Measurements from ENCODE around the gene EFCAB7. TPM values are rescaled to one million over a fixed set of nuclear protein-coding genes. Genes with fewer than 3 reads are reported as not detected.

The EFCAB7 gene, protein sequence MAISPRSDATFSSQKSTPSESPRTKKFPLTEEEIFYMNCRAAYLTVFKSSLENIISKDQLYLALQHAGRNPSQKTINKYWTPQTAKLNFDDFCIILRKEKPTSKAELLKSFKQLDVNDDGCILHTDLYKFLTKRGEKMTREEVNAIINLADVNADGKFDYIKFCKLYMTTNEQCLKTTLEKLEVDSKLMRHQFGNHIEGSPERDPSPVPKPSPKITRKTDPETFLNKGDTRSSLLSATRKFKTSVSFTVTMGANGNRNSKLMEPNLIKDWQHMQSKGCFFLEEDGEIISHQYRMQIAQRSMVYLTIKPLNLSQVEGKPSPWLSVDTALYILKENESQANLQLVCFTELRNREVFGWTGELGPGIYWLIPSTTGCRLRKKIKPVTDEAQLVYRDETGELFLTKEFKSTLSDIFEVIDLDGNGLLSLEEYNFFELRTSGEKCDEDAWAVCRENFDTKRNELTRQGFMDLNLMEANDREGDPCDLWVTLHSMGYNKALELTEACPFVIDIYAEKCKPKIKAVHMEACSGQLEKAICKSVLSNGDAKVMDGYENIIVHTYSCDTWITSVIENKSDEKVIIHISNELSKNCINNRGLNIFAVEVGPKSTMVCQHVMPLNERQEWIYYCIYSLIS
- polyA plus RNA-seq: 1 to 10 TPM; 1.1 to 8.5 (median 2.2) TPM
- long read RNA-seq, donor 1: 0 reads
- long read RNA-seq, donor 2, partial matches to known transcripts: 0 of 1 reads
- long read RNA-seq, donor 2, other reads (novel, unspliced or antisense): 0 of 1 reads
- long read RNA-seq, donor 3, partial matches to known transcripts: 0 of 1 reads
- long read RNA-seq, donor 3, other reads (novel, unspliced or antisense): 0 of 1 reads
- long read RNA-seq, donor 4: 0 reads
- long read RNA-seq, donor 5: 0 reads
- long read RNA-seq, donor 6: 0 reads
- long read RNA-seq, donor 7: 0 reads
- long read RNA-seq, donor 8: 0 reads
- long read RNA-seq, donor 9: 0 reads
- long read RNA-seq, donor 10, partial matches to known transcripts: 0 of 1 reads
- long read RNA-seq, donor 10, other reads (novel, unspliced or antisense): 0 of 1 reads

DNA sequence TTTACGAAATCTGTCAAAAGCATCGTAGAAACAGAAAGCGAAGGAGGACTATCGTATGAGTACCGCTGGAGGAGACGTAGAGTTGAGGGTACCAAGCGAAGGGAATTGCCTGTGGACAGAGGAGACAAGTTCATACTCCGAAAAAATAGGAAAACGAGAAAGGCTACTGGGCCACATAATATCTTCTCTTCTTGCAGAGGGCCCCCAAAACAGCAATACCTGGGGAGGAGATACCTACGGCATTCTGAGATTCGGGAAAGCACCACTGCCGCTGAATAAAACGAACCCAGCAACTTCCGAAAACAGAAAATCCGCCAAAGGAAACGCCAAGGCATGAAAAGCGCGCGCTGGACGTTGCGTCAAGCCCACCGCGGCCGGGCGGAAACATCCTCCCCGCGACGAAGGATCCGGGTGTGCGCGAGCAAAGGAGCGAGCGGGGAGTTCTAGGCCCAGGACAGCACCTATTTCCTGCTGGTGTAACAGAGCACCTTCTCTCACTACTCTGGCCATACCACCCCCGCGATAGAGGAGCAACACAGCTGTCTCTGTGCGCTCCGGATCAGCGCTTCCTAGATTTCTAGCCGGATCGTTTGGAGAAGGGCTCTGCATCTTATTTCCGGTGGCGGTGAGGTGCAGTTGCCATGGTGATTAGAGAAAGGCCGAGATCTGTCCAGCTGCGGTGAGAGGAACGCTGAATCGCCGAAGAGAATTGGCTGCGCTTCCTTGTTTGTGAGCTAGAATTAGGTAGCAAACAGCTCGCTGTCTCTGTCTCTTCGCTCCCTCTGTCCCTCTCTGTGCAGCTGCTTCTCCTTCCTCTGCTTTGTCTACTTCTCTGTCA, at the start of gene EFCAB7, which contains the start of gene ITGB3BP:
Gene EFCAB7, plus strand, starts transcription at position 635 of the 838 bp plus-strand sequence. CDS start 2,048 bp downstream, outside the sequence.
Gene ITGB3BP, minus strand, starts transcription at position 335 of the 838 bp plus-strand sequence. Its CDS starts 92 bp downstream, at position 243.
- Histone ChIP-seq H3K27me3 (ENCODE audit: control insufficient read depth in 3 of 3, insufficient read depth in 3 of 3, low read length in 3 of 3) (no peaks in the 10 kb centered on the region), H3K27ac (ENCODE audit: low read depth in 1 of 3, low read length in 2 of 3) (peak within 1 kb of the TSS; percentile 89 to 97 (median 93)), H3K9me3 (ENCODE audit: control insufficient read depth in 2 of 2, insufficient read depth in 1 of 2, low read depth in 1 of 2, low read length in 1 of 2) (no peaks in the 10 kb centered on the region), H3K4me1 (ENCODE audit: control insufficient read depth in 3 of 3, insufficient read depth in 2 of 3, low read depth in 1 of 3, low read length in 2 of 3) (peaks cover 0 to 8% (median 2%) of the 10 kb centered on the region in 3 donors), H3K4me3 (ENCODE audit: low read depth in 1 of 3, low read length in 3 of 3) (peak within 1 kb of the TSS; percentile 46 to 76 (median 69)), H3K36me3 (ENCODE audit: control insufficient read depth in 3 of 3, insufficient read depth in 2 of 3, low read depth in 1 of 3, low read length in 3 of 3) (no peaks in the 10 kb centered on the region)
- DNase-seq: peak; percentile 89 to 92
- no peak for FAIRE-seq
- 0% methylated on average over 50 of the region's 50 CpGs for WGBS, 3 donors

DNA sequence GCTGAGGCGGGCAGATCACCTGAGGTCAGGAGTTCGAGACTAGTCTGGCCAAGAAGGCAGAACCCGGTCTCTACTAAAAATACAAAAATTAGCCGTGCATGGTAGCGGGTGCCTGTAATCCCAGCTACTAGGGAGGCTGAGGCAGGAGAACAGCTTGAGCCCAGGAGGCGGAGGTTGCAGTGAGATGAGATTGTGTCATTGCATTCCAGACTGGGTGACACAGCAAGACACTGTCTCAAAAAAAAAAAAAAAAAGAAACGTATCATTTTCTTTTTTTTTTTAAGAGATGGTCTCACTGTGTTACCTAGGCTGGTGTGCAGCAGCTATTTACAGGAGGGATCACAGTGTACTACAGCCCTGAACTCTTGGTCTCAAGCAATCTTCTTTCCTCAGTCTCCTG, 47.6 kb upstream of the EFCAB7 start:
- Histone ChIP-seq H3K4me1 (ENCODE audit: control insufficient read depth in 3 of 3, insufficient read depth in 2 of 3, low read depth in 1 of 3, low read length in 2 of 3) (peaks cover 0 to 3% (median 0%) of the 10 kb centered on the region in 3 donors), H3K27me3 (ENCODE audit: control insufficient read depth in 3 of 3, insufficient read depth in 3 of 3, low read length in 3 of 3) (no peaks in the 10 kb centered on the region), H3K27ac (ENCODE audit: low read depth in 1 of 3, low read length in 2 of 3) (no peak overlapping the region), H3K36me3 (ENCODE audit: control insufficient read depth in 3 of 3, insufficient read depth in 2 of 3, low read depth in 1 of 3, low read length in 3 of 3) (no peaks in the 10 kb centered on the region), H3K9me3 (ENCODE audit: control insufficient read depth in 2 of 2, insufficient read depth in 1 of 2, low read depth in 1 of 2, low read length in 1 of 2) (no peaks in the 10 kb centered on the region), H3K4me3 (ENCODE audit: low read depth in 1 of 3, low read length in 3 of 3) (no peak overlapping the region)
- WGBS, 3 donors: 82 to 91% (median 88%) methylated on average over 6 to 7 of the region's 7 CpGs
- FAIRE-seq: no peak
- DNase-seq: no peak

DNA sequence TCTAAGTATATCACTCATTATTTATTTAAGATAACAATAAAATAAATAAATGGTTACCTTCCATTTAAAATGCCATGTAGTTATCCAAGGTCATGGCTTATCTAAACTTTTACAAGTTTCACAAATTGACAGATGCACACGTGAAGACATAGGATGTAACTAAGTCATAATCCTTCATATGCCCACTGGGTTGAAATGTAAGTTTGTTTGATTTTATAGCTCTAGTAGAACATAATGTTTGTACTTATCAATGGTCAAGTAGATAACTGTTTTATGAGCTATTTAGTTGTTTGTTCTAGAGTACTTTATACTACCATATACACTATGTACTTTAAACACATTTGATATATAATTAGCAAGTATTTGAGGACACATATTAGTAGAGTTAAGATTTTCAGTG, 43.3 kb upstream of the EFCAB7 start:
- 13 to 62% (median 48%) methylated on average over 1 of the region's 1 CpG for WGBS, 3 donors
- H3K36me3 ChIP-seq (ENCODE audit: control insufficient read depth in 3 of 3, insufficient read depth in 2 of 3, low read depth in 1 of 3, low read length in 3 of 3): no peaks in the 10 kb centered on the region
- H3K4me1 ChIP-seq (ENCODE audit: control insufficient read depth in 3 of 3, insufficient read depth in 2 of 3, low read depth in 1 of 3, low read length in 2 of 3): peaks cover 0 to 3% (median 0%) of the 10 kb centered on the region in 3 donors
- FAIRE-seq (peak; percentile 92), DNase-seq (peak; percentile 23 to 84)
- no peak overlapping the region for H3K4me3 ChIP-seq (ENCODE audit: low read depth in 1 of 3, low read length in 3 of 3)
- no peak overlapping the region for H3K27ac ChIP-seq (ENCODE audit: low read depth in 1 of 3, low read length in 2 of 3)
- H3K27me3 ChIP-seq (ENCODE audit: control insufficient read depth in 3 of 3, insufficient read depth in 3 of 3, low read length in 3 of 3): no peaks in the 10 kb centered on the region
- no peaks in the 10 kb centered on the region for H3K9me3 ChIP-seq (ENCODE audit: control insufficient read depth in 2 of 2, insufficient read depth in 1 of 2, low read depth in 1 of 2, low read length in 1 of 2)

DNA sequence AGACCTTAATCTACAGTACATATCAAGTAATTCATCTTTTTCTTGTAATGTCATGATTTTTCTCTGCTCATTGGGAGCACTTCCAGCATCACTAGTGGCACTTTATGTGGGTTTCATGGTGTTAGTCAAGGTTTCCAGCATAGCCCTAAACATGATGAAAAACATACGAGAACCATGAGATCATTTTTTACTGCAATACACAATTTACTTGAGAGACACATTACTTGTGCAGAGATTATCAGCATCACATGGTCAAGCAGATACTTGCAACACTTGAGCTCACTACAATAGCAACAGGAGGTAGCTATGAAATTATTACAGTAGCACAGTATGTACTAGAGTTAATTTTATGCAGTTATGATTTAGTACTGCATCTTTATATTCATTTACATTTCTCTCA, 36.7 kb upstream of the EFCAB7 start:
- Histone ChIP-seq H3K4me1 (ENCODE audit: control insufficient read depth in 3 of 3, insufficient read depth in 2 of 3, low read depth in 1 of 3, low read length in 2 of 3) (no peaks in the 10 kb centered on the region), H3K4me3 (ENCODE audit: low read depth in 1 of 3, low read length in 3 of 3) (no peak overlapping the region), H3K9me3 (ENCODE audit: control insufficient read depth in 2 of 2, insufficient read depth in 1 of 2, low read depth in 1 of 2, low read length in 1 of 2) (no peaks in the 10 kb centered on the region), H3K27ac (ENCODE audit: low read depth in 1 of 3, low read length in 2 of 3) (no peak overlapping the region), H3K36me3 (ENCODE audit: control insufficient read depth in 3 of 3, insufficient read depth in 2 of 3, low read depth in 1 of 3, low read length in 3 of 3) (no peaks in the 10 kb centered on the region), H3K27me3 (ENCODE audit: control insufficient read depth in 3 of 3, insufficient read depth in 3 of 3, low read length in 3 of 3) (no peaks in the 10 kb centered on the region)
- DNase-seq: peak in 1 of 2 donors; percentile 6
- no peak for FAIRE-seq
- 77 to 96% (median 95%) methylated on average over 1 of the region's 1 CpG for WGBS, 3 donors

DNA sequence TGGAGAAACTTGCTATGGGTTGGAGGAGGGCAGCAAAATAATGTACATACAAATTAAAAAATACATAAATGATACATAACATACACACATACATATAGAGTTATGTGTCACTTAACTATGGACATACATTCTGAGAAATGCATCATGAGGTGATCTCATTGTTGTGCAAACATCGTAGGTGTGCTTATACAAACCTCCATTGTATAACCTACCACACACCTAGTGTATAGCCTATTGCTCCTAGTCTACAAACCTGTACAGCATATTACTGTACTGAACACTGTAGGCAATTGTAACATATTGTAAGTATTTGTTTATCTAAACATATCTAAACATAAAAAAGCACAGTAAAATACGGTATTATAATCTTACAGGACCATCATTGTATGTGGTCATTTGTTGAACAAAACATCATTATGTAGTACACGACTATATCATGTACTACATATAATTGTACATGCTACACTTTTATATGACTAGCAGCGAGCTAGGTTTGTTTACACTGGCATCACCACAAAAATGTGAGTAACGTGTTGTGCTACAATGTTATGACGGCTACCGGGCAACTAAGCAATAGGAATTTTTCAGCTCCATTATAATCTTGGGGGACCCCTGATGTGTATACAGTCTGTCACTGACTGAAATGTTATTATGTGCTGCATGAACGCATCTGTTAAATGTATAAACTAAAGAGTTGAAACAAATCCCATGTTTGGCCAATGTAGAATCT, 35.8 kb upstream of the EFCAB7 start:
- no peaks in the 10 kb centered on the region for H3K9me3 ChIP-seq (ENCODE audit: control insufficient read depth in 2 of 2, insufficient read depth in 1 of 2, low read depth in 1 of 2, low read length in 1 of 2)
- no peak for FAIRE-seq
- no peak overlapping the region for H3K27ac ChIP-seq (ENCODE audit: low read depth in 1 of 3, low read length in 2 of 3)
- H3K27me3 ChIP-seq (ENCODE audit: control insufficient read depth in 3 of 3, insufficient read depth in 3 of 3, low read length in 3 of 3): no peaks in the 10 kb centered on the region
- H3K4me1 ChIP-seq (ENCODE audit: control insufficient read depth in 3 of 3, insufficient read depth in 2 of 3, low read depth in 1 of 3, low read length in 2 of 3): no peaks in the 10 kb centered on the region
- 74 to 84% (median 83%) methylated on average over 8 of the region's 8 CpGs for WGBS, 3 donors
- no peaks in the 10 kb centered on the region for H3K36me3 ChIP-seq (ENCODE audit: control insufficient read depth in 3 of 3, insufficient read depth in 2 of 3, low read depth in 1 of 3, low read length in 3 of 3)
- H3K4me3 ChIP-seq (ENCODE audit: low read depth in 1 of 3, low read length in 3 of 3): no peak overlapping the region
- peak in 1 of 2 donors; percentile 14 for DNase-seq

DNA sequence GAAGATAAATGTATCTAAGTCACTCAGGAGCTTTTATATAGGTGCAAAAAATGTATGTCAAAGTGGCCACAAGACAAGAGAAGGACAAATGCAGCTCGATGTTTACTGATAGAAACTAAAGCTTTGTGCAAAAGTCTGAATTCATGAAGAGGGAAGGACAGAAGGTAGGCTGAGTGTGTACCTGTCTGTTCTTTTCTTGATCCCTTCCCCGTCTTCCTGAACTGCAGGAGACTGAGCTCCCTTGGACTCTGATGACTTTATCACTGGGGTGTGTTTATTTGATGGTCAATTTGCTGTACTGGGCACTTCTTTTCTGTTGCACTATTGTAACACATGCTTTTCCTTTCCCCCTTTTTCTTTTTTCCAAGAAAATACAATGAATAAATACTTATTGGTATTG, 25.7 kb upstream of the EFCAB7 start:
- no peaks in the 10 kb centered on the region for H3K4me1 ChIP-seq (ENCODE audit: control insufficient read depth in 3 of 3, insufficient read depth in 2 of 3, low read depth in 1 of 3, low read length in 2 of 3)
- H3K27ac ChIP-seq (ENCODE audit: low read depth in 1 of 3, low read length in 2 of 3): no peak overlapping the region
- peaks cover 0 to 3% (median 0%) of the 10 kb centered on the region in 3 donors for H3K36me3 ChIP-seq (ENCODE audit: control insufficient read depth in 3 of 3, insufficient read depth in 2 of 3, low read depth in 1 of 3, low read length in 3 of 3)
- H3K27me3 ChIP-seq (ENCODE audit: control insufficient read depth in 3 of 3, insufficient read depth in 3 of 3, low read length in 3 of 3): no peaks in the 10 kb centered on the region
- DNase-seq: peak in 1 of 2 donors; percentile 15
- H3K4me3 ChIP-seq (ENCODE audit: low read depth in 1 of 3, low read length in 3 of 3): no peak overlapping the region
- FAIRE-seq: no peak
- WGBS, 3 donors: 85 to 90% (median 88%) methylated on average over 2 of the region's 2 CpGs
- no peaks in the 10 kb centered on the region for H3K9me3 ChIP-seq (ENCODE audit: control insufficient read depth in 2 of 2, insufficient read depth in 1 of 2, low read depth in 1 of 2, low read length in 1 of 2)

DNA sequence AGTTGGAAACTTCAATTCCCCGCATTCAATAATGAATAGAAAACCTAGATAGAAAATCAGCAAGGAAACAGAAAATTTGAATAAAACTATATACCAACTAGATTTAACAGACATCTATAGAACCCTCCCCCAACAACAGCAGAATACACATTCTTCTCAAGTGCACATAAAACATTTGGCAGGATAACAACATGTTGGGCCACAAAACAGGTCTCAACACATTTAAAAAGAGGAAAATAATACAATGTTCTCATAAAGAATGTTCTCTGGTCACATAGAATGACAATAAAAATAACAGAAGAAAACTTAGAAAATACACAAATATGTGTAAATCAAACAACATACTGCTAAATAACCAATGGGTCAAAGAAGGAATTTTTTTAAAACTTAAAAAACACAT, 25.2 kb upstream of the EFCAB7 start:
- FAIRE-seq: no peak
- no peaks in the 10 kb centered on the region for H3K9me3 ChIP-seq (ENCODE audit: control insufficient read depth in 2 of 2, insufficient read depth in 1 of 2, low read depth in 1 of 2, low read length in 1 of 2)
- H3K4me3 ChIP-seq (ENCODE audit: low read depth in 1 of 3, low read length in 3 of 3): no peak overlapping the region
- no peak overlapping the region for H3K27ac ChIP-seq (ENCODE audit: low read depth in 1 of 3, low read length in 2 of 3)
- no peaks in the 10 kb centered on the region for H3K27me3 ChIP-seq (ENCODE audit: control insufficient read depth in 3 of 3, insufficient read depth in 3 of 3, low read length in 3 of 3)
- no peaks in the 10 kb centered on the region for H3K4me1 ChIP-seq (ENCODE audit: control insufficient read depth in 3 of 3, insufficient read depth in 2 of 3, low read depth in 1 of 3, low read length in 2 of 3)
- WGBS, 3 donors: 47 to 93% (median 57%) methylated on average over 1 of the region's 1 CpG
- peaks cover 0 to 3% (median 0%) of the 10 kb centered on the region in 3 donors for H3K36me3 ChIP-seq (ENCODE audit: control insufficient read depth in 3 of 3, insufficient read depth in 2 of 3, low read depth in 1 of 3, low read length in 3 of 3)
- no peak for DNase-seq

Data from small intestine (tissue), 16 donors.